Duodenal mucosa (tissue), 2 donors: ENCODE measurements around the gene MYLK.

Experiments used
- H3K27ac ChIP-seq: one replicate; pipeline ENCODE4 v1.7.0; 2013; ENCODE audit warnings: low read depth, low read length
- H3K27me3 ChIP-seq, 2 donors: one replicate each; pipeline ENCODE4 v1.7.0; 2013; ENCODE audit warnings: low read length in 2 of 2, control low read depth in 1 of 2; ENCODE audit not compliant: insufficient read depth in 2 of 2, control insufficient read depth in 1 of 2
- H3K36me3 ChIP-seq, 2 donors: one replicate each; pipeline ENCODE4 v1.7.0; 2013; ENCODE audit warnings: low read length in 2 of 2, control low read depth in 1 of 2; ENCODE audit not compliant: insufficient read depth in 2 of 2, control insufficient read depth in 1 of 2
- H3K4me1 ChIP-seq, 2 donors: one replicate each; pipeline ENCODE4 v1.7.0; 2013; ENCODE audit warnings: low read length in 2 of 2, control low read depth in 1 of 2; ENCODE audit not compliant: insufficient read depth in 2 of 2, control insufficient read depth in 1 of 2
- H3K4me3 ChIP-seq, 2 donors: one replicate each; pipeline ENCODE4 v1.7.0; 2013; ENCODE audit warnings: low read length in 2 of 2, low read depth in 1 of 2
- H3K9ac ChIP-seq, 2 donors: one replicate each; pipeline ENCODE4 v1.7.0; 2013; ENCODE audit warnings: low read length in 2 of 2, low read depth in 1 of 2
- H3K9me3 ChIP-seq, 2 donors: one replicate each; pipeline ENCODE4 v1.7.0; 2013; ENCODE audit warnings: low read length in 2 of 2, control low read depth in 1 of 2; ENCODE audit not compliant: control insufficient read depth in 1 of 2

The MYLK gene

DNA sequence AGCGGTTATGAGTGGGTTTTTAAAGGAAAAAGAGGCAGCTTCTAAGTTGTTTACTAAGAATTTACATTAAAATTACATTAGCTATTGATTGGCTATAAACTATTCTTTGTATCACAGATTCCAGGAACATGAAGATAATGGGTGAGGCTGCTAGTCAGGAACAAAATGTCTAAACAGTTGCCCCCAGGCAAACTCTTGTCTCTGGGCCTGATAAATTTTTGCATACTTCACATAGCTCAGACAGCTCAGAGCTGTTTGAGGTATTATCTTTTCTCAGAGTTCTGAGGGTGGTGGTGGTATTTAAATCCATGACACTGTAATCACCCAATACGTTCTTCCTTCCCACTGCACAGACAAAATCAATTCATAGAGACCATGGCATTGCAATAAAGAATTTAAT lies 297.2 kb downstream of the MYLK start:
- Histone ChIP-seq H3K27me3 (no peaks in the 10 kb centered on the region), H3K36me3 (no peaks in the 10 kb centered on the region), H3K27ac (no peak overlapping the region), H3K4me3 (no peak overlapping the region), H3K9ac (no peak overlapping the region), H3K4me1 (peaks cover 5 to 14% of the 10 kb centered on the region in 2 donors), H3K9me3 (peaks cover 0 to 4% of the 10 kb centered on the region in 2 donors)

DNA sequence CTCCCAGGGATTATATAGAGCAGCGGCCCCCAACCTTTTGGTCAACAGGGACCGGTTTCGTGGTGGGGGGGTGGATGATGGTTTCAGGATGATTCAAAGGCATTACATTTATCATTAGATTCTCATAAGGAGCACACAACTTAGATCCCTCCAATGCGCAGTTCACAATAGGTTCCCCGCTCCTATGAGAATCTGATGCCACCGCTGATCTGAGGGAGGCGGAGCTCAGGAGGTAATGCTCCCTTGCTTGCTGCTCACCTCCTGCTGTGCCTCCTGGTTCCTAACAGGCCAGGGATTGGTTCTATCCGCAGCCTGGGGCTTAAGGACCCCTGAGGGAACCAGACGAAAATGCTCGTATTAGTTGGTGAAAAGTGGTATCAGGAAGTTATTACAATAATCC lies 298.0 kb downstream of the MYLK start:
- Histone ChIP-seq H3K27me3 (no peaks in the 10 kb centered on the region), H3K4me3 (peak overlapping the region; percentile 84 to 99), H3K4me1 (peaks cover 5 to 14% of the 10 kb centered on the region in 2 donors), H3K9me3 (peaks cover 0 to 4% of the 10 kb centered on the region in 2 donors), H3K36me3 (peaks cover 3 to 4% of the 10 kb centered on the region in 2 donors), H3K9ac (peak overlapping the region; percentile 77 to 96), H3K27ac (no peak overlapping the region)

- peak within 1 kb of the TSS; percentile 84 to 99 for H3K4me3 ChIP-seq
- no peaks in the 10 kb centered on the region for H3K27me3 ChIP-seq
- peak within 1 kb of the TSS; percentile 85 for H3K27ac ChIP-seq
- H3K9me3 ChIP-seq, result no peaks in the 10 kb centered on the region
- H3K36me3 ChIP-seq, result peaks cover 6 to 8% of the 10 kb centered on the region in 2 donors
- H3K4me1 ChIP-seq, result peaks cover 5 to 14% of the 10 kb centered on the region in 2 donors
- peak within 1 kb of the TSS; percentile 77 to 96 for H3K9ac ChIP-seq
These were observed 298.9 kb downstream of the MYLK start, which contains the start of gene HACD2 for GRCh38 chr3:123584988-123585937. Gene HACD2 (minus strand): TSS chr3:123585053. CDS start chr3:123585027, 26 bp downstream.

DNA sequence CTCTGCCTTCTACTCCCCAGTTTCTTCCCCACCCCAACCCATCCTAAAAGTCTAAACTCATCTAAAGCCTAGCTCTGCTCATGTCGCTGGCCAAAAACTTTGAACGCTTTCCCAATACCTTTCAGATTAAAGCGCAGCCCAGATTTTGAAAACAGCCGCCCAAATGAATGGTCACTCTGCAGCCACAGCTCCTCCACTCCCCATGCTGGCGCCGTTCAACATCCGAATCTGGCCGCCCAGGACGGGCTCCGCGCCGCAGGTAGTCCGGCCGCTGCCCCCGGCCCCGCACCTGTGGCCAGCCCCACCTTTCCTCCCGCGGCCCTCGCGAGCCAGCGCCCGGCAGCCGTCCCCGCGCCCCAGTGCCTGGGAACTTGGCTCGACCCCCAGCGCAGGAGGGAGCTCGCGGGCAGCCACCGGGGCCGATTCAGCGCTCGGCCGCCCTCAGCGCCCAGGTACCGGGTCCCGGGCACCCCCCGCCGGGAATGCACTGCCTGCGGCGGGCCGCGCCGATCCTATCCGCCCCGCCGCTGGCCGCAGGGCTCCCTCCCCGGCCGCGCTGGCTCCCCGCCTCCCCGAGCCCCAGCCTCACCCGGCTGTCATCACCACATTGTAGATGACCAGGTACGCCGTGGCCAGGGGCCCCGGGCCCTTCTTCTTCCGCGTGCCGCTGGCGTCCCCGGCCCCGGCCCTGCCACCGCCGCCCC lies 299.7 kb downstream of the MYLK start:
- Histone ChIP-seq H3K36me3 (peaks cover 6 to 14% of the 10 kb centered on the region in 2 donors), H3K27me3 (no peaks in the 10 kb centered on the region), H3K9me3 (no peaks in the 10 kb centered on the region), H3K27ac (peak overlapping the region; percentile 77), H3K4me1 (peaks cover 5 to 14% of the 10 kb centered on the region in 2 donors), H3K4me3 (peak overlapping the region; percentile 84 to 99), H3K9ac (peak overlapping the region; percentile 42 to 73)

DNA sequence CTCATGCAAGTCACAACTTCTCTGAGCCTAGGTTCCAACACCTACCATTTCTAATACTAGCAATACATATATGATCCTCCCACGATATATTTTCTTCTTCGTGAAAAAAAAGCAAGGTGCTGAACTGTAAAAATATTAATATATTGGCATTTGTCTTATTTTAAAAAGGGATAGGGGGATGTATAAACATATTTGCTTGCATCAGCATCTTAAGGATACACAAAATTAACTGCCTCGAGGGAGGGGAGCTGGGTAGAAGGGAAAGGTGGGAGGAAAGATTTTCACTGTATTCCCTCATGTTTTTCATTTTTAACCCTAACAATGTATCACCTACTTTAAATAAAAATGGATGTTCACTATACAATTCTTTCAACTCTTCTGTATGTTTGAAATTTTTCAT lies 300.6 kb downstream of the MYLK start:
- Histone ChIP-seq H3K36me3 (peaks cover 8 to 16% of the 10 kb centered on the region in 2 donors), H3K9ac (no peak overlapping the region), H3K27ac (no peak overlapping the region), H3K4me1 (peaks cover 5 to 18% of the 10 kb centered on the region in 2 donors), H3K27me3 (no peaks in the 10 kb centered on the region), H3K4me3 (no peak overlapping the region), H3K9me3 (no peaks in the 10 kb centered on the region)

GRCh38 chr3:123582315-123582714 lies 301.8 kb downstream of the MYLK start:
- Histone ChIP-seq H3K4me1 (peaks cover 5 to 19% of the 10 kb centered on the region in 2 donors), H3K27me3 (no peaks in the 10 kb centered on the region), H3K36me3 (peaks cover 9 to 19% of the 10 kb centered on the region in 2 donors), H3K27ac (no peak overlapping the region), H3K9ac (no peak overlapping the region), H3K4me3 (no peak overlapping the region), H3K9me3 (no peaks in the 10 kb centered on the region)

GRCh38 chr3:123576122-123576521 lies 308.0 kb downstream of the MYLK start:
- Histone ChIP-seq H3K27me3 (no peaks in the 10 kb centered on the region), H3K27ac (no peak overlapping the region)

GRCh38 chr3:123571973-123572365 lies 312.2 kb downstream of the MYLK start:
- Histone ChIP-seq H3K27ac (no peak overlapping the region), H3K36me3 (peaks cover 0 to 5% of the 10 kb centered on the region in 2 donors), H3K4me1 (no peaks in the 10 kb centered on the region), H3K4me3 (no peak overlapping the region), H3K9me3 (no peaks in the 10 kb centered on the region), H3K27me3 (no peaks in the 10 kb centered on the region), H3K9ac (no peak overlapping the region)

More at GRCh38 chr3:123576122-123576521, 308.0 kb downstream of the MYLK start:
- H3K9ac ChIP-seq, result no peak overlapping the region
- H3K9me3 ChIP-seq, result no peaks in the 10 kb centered on the region
- H3K4me1 ChIP-seq, result peaks cover 0 to 5% of the 10 kb centered on the region in 2 donors
- H3K4me3 ChIP-seq, result no peak overlapping the region
- H3K36me3 ChIP-seq, result peaks cover 5 to 23% of the 10 kb centered on the region in 2 donors

DNA sequence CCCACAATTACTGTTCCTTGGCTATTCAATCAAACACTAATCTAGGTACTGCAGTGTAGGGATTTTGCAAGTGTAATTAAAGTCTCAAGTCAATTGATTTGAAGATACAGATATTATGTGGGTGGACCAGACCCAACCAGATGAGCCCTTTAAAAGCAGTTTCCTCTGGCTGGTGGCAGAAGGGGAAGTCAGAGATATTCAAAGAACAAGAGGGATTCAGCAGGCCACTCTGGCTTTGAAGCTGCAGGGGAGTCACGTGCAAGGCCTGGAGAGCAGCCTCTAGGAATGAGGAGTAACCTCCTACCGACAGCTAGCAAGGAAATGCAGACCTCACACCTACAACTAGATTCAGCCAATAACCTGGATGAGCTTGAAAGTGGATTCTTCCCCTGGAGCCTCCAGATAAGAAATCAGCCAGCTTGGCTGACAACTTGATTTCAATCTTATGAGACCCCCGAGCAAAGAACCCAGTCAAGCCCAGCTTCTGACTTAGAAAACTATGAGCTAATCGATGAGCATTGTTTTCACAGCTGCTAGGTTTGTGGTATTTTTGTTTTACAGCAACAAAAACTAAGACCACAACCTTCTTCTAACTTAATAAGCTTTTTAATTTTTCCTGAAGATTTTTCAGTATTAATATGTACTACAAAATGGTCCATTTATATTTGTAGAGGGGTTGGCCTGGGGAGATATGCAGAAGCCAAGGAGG lies 312.7 kb downstream of the MYLK start:
- H3K9me3 ChIP-seq, result no peaks in the 10 kb centered on the region
- no peak overlapping the region for H3K9ac ChIP-seq
- peaks cover 0 to 3% of the 10 kb centered on the region in 2 donors for H3K36me3 ChIP-seq
- H3K27me3 ChIP-seq, result no peaks in the 10 kb centered on the region
- H3K27ac ChIP-seq, result no peak overlapping the region
- no peaks in the 10 kb centered on the region for H3K4me1 ChIP-seq
- no peak overlapping the region for H3K4me3 ChIP-seq
